Omental fat pad (tissue), 4 donors: ENCODE data around the gene IL1F10. TPM values are rescaled to one million over a fixed set of nuclear protein-coding genes. Genes with fewer than 3 reads are reported as not detected.

Experiments used
- ATAC-seq: fragments of 150-250 bp; one replicate; pipeline ENCODE4 v1.9.1; 2016; ENCODE audit warnings: mild to moderate bottlenecking, moderate library complexity; ENCODE audit not compliant: low FRiP score
- DNase-seq: peaks from one replicate; pipeline ENCODE4 v3.0.0-alpha.2; 2019; ENCODE audit warnings: low spot score
- CTCF ChIP-seq, 3 donors: fragments of 450-650 bp; IDR thresholded peaks; one replicate each; pipeline ENCODE4 v1.5.1; 2016 to 2017; ENCODE audit warnings: antibody characterized with exemption in 3 of 3, mild to moderate bottlenecking in 3 of 3, moderate library complexity in 2 of 3
- total RNA-seq, 4 donors: library from RNA; depleted of rRNA; stranded (reverse); fragments of >200 nt; gene quantifications; one replicate each; pipeline ENCODE4 v1.1.0, GENCODE V29; 2016

IL1F10 gene
- total RNA-seq, 4 donors from 2014 or later = not detected

- no peak for DNase-seq
- no peak for TF ChIP-seq CTCF (IDR thresholded peaks at IDR 0.05)
These were observed 44.1 kb downstream of the IL1F10 start for GRCh38 chr2:113111823-113112287.

GRCh38 chr2:113112441-113112840, 44.7 kb downstream of the IL1F10 start:
- DNase-seq = no peak
- ATAC-seq = no peak
- TF ChIP-seq CTCF (IDR thresholded peaks at IDR 0.05) = no peak

More at GRCh38 chr2:113111823-113112287, 44.1 kb downstream of the IL1F10 start:
- no peak for ATAC-seq

GRCh38 chr2:113112871-113113270, 45.1 kb downstream of the IL1F10 start:
- ATAC-seq (no peak), DNase-seq (no peak)
- no peak for TF ChIP-seq CTCF (IDR thresholded peaks at IDR 0.05)

GRCh38 chr2:113113807-113114206, 46.0 kb downstream of the IL1F10 start:
- TF ChIP-seq CTCF (IDR thresholded peaks at IDR 0.05) = no peak
- ATAC-seq (no peak), DNase-seq (no peak)

- no peak for DNase-seq
These were observed 46.6 kb downstream of the IL1F10 start for GRCh38 chr2:113114224-113114945.

GRCh38 chr2:113114996-113115395, 47.2 kb downstream of the IL1F10 start:
- TF ChIP-seq CTCF (IDR thresholded peaks at IDR 0.05) = no peak
- DNase-seq (no peak), ATAC-seq (no peak)

More at GRCh38 chr2:113114224-113114945, 46.6 kb downstream of the IL1F10 start:
- TF ChIP-seq CTCF (IDR thresholded peaks at IDR 0.05) = no peak
- no peak for ATAC-seq
